Colonic mucosa (tissue), 4 donors: Measurements from ENCODE around the gene DIPK1C. TPM values are rescaled to one million over a fixed set of nuclear protein-coding genes. Genes with fewer than 3 reads are reported as not detected.
A peak's percentile ranks its signal among the peaks of the same experiment; 100 is the strongest.

Source experiments
- DNase-seq: peaks from one replicate; pipeline ENCODE4 v3.0.0-alpha.2; 2020
- H3K27ac ChIP-seq: fragments of 200-600 bp; one replicate; pipeline ENCODE4 v1.8.0; 2021
- H3K27me3 ChIP-seq: fragments of 200-600 bp; one replicate; pipeline ENCODE4 v1.8.0; 2021
- H3K36me3 ChIP-seq: fragments of 200-600 bp; one replicate; pipeline ENCODE4 v1.8.0; 2021
- H3K4me1 ChIP-seq: fragments of 200-600 bp; one replicate; pipeline ENCODE4 v1.8.0; 2021; ENCODE audit warnings: mild to moderate bottlenecking
- H3K4me3 ChIP-seq: fragments of 200-600 bp; one replicate; pipeline ENCODE4 v1.8.0; 2021
- H3K9ac ChIP-seq, 2 donors: one replicate each; pipeline ENCODE4 v1.7.0; 2013; ENCODE audit warnings: control low read depth in 2 of 2, low read depth in 2 of 2, low read length in 2 of 2
- H3K9me3 ChIP-seq: fragments of 200-600 bp; one replicate; pipeline ENCODE4 v1.8.0; 2021
- intact Hi-C: fragments of 100-400 bp; cut with DNase I; formaldehyde crosslinking; loops from one replicate; pipeline ENCODE4 v1.14.1; 2022
- total RNA-seq, 2 donors: library from RNA; stranded (reverse); fragmentation: NEBNext Ultra II Directional in 1 of 2; extraction: Animal tissue kit (Norgen Biotek cat#: 25700) in 1 of 2; gene quantifications; one replicate each; pipeline ENCODE4 v1.2.1, GENCODE V29; 2021
- TF ChIP-seq, protein P1 (sequence below): fragments of 200-600 bp; IDR thresholded peaks from one replicate; pipeline ENCODE4 v1.8.0; 2022; ENCODE audit warnings: antibody characterized with exemption, mild to moderate bottlenecking
- donor health status: healthy.
- donor health status: DM: no; HTN: no; CAD: no.
- donor health status: DM: no; HTN: no; CAD: no.

DIPK1C gene
- total RNA-seq, 2 donors from 2014 or later, result 0.24 TPM; not detected in 1

GRCh38 chr18:74496508-74497323, 39.6 kb upstream of the DIPK1C start:
- intact Hi-C loops, result loop anchor here (10.0 kb wide), 1 partner anchor 302 kb away; no protein-coding TSS in a partner anchor
- no peaks in the 10 kb centered on the region for H3K9me3 ChIP-seq
- TF ChIP-seq, protein P1, sequence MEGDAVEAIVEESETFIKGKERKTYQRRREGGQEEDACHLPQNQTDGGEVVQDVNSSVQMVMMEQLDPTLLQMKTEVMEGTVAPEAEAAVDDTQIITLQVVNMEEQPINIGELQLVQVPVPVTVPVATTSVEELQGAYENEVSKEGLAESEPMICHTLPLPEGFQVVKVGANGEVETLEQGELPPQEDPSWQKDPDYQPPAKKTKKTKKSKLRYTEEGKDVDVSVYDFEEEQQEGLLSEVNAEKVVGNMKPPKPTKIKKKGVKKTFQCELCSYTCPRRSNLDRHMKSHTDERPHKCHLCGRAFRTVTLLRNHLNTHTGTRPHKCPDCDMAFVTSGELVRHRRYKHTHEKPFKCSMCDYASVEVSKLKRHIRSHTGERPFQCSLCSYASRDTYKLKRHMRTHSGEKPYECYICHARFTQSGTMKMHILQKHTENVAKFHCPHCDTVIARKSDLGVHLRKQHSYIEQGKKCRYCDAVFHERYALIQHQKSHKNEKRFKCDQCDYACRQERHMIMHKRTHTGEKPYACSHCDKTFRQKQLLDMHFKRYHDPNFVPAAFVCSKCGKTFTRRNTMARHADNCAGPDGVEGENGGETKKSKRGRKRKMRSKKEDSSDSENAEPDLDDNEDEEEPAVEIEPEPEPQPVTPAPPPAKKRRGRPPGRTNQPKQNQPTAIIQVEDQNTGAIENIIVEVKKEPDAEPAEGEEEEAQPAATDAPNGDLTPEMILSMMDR, result no peak
- peak overlapping the region; percentile 96 for H3K4me3 ChIP-seq
- no peaks in the 10 kb centered on the region for H3K36me3 ChIP-seq
- DNase-seq, result peak; percentile 72
- H3K4me1 ChIP-seq, result peaks cover 20% of the 10 kb centered on the region
- H3K9ac ChIP-seq, result peak overlapping the region; percentile 82 to 97
- H3K27ac ChIP-seq, result peak overlapping the region; percentile 91
- H3K27me3 ChIP-seq, result no peaks in the 10 kb centered on the region

GRCh38 chr18:74495581-74496507, 38.7 kb upstream of the DIPK1C start, which contains the start of gene CNDP2:
Gene CNDP2 (plus strand): TSS chr18:74496363. CDS start chr18:74499974, 3,611 bp downstream.
- no peaks in the 10 kb centered on the region for H3K9me3 ChIP-seq
- H3K9ac ChIP-seq, result peak within 1 kb of the TSS; percentile 82 to 97
- intact Hi-C loops, result loop anchor here (10.0 kb wide), 1 partner anchor 301 kb away; no protein-coding TSS in a partner anchor
- TF ChIP-seq, protein P1, result no peak
- peak within 1 kb of the TSS; percentile 96 for H3K4me3 ChIP-seq
- no peaks in the 10 kb centered on the region for H3K36me3 ChIP-seq
- peaks cover 20% of the 10 kb centered on the region for H3K4me1 ChIP-seq
- H3K27me3 ChIP-seq, result no peaks in the 10 kb centered on the region
- peak within 1 kb of the TSS; percentile 91 for H3K27ac ChIP-seq
- DNase-seq, result peak; percentile 100

DNA sequence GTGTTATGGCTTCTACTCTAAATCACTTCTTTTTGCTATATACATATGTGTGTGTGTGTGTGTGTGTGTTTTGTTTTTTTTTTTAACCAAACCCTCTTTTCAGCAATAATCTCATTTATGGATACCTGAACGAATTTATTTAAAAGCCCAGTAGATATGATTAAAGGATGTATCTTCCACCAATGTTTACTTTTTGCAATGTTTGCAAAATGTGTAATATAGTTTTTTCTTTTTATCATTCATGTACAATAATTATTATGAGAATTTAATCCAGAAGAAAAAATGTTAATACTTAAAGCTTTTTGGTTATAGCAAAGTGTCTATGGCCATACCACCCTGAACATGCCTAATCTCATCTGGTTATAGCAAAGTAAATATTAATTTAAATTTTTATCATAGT, 37.4 kb upstream of the DIPK1C start:
- no peaks in the 10 kb centered on the region for H3K27me3 ChIP-seq
- no peak overlapping the region for H3K27ac ChIP-seq
- intact Hi-C loops, result loop anchor here (10.0 kb wide), 1 partner anchor 300 kb away; no protein-coding TSS in a partner anchor
- H3K9ac ChIP-seq, result no peak overlapping the region
- DNase-seq, result no peak
- no peaks in the 10 kb centered on the region for H3K9me3 ChIP-seq
- TF ChIP-seq, protein P1, result no peak
- H3K4me3 ChIP-seq, result no peak overlapping the region
- H3K4me1 ChIP-seq, result peaks cover 20% of the 10 kb centered on the region
- H3K36me3 ChIP-seq, result no peaks in the 10 kb centered on the region

- no peak overlapping the region for H3K4me3 ChIP-seq
- intact Hi-C loops, result loop anchor here (1.0 to 10.0 kb wide), 2 partner anchors 140 to 299 kb away; no protein-coding TSS in a partner anchor
- peaks cover 15% of the 10 kb centered on the region for H3K4me1 ChIP-seq
- TF ChIP-seq, protein P1, result peak; percentile 66
- no peak overlapping the region for H3K9ac ChIP-seq
- H3K27ac ChIP-seq, result no peak overlapping the region
- no peaks in the 10 kb centered on the region for H3K27me3 ChIP-seq
- H3K36me3 ChIP-seq, result no peaks in the 10 kb centered on the region
- DNase-seq, result peak; percentile 62
- H3K9me3 ChIP-seq, result no peaks in the 10 kb centered on the region
Observed at GRCh38 chr18:74493689-74494088, 36.6 kb upstream of the DIPK1C start.

DNA sequence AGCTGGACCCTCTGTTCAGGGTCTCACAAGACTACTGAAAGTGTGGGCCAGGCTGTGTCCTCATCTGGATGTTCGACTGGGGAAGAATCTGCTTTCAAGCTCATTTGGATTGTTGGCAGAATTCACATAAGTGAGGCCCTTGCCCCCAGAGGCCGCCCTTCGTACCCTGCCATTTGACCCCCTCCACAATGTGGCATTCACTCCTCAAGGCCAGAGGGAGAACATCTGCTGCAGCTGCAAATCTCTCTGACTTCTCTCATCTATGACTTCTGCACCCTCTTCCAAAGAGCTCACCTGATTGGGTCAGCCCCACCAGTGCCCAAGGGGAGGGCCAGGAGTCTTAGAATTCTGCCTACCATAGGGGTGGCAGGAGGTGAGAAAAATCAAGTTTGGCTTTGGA, 35.2 kb upstream of the DIPK1C start:
- Histone ChIP-seq H3K36me3 (no peaks in the 10 kb centered on the region), H3K27ac (no peak overlapping the region), H3K4me3 (no peak overlapping the region), H3K9ac (no peak overlapping the region), H3K9me3 (no peaks in the 10 kb centered on the region), H3K27me3 (no peaks in the 10 kb centered on the region), H3K4me1 (peaks cover 2% of the 10 kb centered on the region)
- DNase-seq, result no peak
- TF ChIP-seq, protein P1, result no peak
- intact Hi-C loops, result loop anchor here (10.0 kb wide), 1 partner anchor 297 kb away; no protein-coding TSS in a partner anchor
